Measurements from ENCODE around the gene KRTAP5-5.
"Not testable (repeated sequence)": the region's sequence is repeated elsewhere in the genome, so short reads cannot be mapped to it uniquely, and the experiment has no call there.

Gene KRTAP5-5

DNA sequence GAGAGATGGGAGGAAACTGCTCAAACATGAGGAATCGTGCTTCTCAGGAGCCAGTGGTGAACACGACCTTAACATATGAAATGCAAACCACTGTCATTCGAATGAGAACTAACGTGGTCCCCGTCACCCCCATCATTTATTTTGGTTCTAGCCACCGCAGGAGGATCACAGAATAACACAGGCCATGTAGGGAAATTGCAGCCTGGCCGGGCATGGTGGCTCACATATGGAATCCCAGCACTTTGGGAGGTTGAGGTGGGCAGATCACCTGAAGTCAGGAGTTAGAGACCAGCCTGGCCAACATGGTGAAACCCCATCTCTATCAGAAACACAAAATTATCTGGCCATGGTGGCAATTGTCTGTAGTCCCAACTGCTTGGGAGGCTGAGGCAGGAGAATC, 27.1 kb downstream of the KRTAP5-5 start:
- DNase-seq (ENCODE audit: low read depth), result no peak

- no peak for DNase-seq (ENCODE audit: low read depth)
Measured at GRCh38 chr11:1659506-1659905, 29.9 kb downstream of the KRTAP5-5 start.

DNA sequence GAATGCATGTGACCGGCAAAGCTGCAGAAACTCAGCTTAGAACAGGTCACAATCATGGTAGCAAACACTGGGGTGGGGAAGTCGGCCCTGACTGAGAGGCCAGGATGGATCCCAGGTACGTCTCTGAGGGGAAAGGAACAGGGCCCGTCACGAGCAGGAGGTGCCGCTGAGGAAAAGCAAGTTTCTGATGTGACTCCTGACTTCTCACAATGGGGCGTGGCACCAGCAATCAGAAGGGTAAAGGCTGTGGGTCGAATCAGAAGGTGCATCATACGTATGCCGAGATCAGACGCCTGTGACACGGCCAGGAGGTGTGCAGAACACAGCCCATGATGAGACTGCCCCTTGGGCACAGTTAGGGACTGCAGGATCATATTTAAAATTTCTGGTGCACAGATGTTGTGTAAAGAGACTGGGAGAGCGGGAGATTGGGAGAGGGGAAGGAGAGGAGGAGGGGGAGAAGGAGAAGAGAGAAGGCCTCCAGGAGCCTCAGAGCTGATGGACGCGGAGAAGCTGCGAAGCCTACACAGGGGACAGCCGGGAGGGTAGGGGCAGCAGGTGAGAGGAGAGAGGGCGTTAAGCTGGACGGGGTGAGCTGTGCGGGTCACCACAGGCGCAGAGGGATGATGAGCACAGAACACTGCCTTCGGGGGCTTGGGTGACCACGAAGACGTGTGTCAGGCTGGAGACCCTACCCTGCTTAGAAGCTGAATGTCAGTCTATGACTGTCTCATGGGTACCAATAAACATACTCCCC, 30.7 kb downstream of the KRTAP5-5 start:
- DNase-seq (ENCODE audit: low read depth), result no peak

DNA sequence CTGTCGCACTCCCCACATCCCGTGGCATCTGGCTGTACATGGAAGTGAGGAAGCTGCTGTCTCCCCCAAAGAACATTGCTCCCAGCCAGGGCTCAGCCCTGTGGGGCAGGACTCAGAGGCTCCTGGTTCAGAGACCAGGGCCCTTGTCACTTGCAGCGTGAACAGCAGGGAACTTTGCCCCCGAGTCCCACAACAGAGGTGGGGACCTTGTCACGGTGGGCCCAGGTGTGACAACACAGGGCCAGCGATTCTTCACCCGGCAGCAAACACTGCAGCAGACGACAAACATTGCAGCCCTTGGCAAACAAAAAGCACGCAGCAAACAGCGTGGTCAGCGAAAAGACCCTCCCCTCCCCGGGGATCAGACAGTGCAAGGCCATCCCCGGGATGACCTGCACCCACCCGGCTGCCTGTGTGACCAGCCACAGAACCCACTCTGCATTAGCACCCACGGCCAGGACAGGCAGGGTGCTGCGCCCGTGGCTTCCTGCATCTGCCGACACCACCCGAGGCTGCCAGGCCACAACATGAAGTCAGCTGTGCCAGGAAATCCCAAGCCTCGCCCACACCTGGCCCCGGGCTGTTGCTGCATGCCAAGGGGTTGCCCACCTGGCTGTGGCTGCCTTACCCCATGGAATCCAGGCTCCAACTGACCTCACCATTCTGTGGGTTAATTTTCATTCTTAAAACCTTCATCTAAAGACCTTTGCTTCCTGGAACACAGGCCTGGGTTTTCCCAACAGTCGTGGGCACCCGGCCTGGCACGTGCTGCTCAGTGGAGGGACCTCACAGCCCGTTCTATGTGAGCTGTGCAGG, 32.1 kb downstream of the KRTAP5-5 start:
- DNase-seq (ENCODE audit: low read depth), result not testable (repeated sequence)

- DNase-seq (ENCODE audit: low read depth), result not testable (repeated sequence)
Measured at GRCh38 chr11:1662699-1663283, 33.2 kb downstream of the KRTAP5-5 start.

DNA sequence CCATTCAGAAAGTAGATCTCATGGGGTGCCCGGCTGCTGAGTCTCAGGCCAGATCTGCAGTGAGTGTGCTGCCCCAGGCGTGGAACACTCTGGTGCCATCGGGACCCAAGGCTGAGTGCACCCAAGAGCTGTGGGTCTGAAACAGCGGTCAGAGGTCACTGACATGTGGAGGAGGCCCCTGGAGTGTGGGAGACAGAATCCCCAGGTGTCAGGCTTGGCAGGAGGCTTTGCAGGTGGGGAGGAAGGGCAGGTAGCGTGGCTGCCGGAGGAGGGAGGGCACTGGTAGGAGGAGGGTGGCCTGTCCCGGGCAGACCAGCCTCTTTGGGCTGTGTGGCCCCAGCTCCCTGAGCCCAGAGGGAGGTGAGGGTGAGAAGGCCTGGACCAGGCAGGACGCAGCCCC, 35.7 kb downstream of the KRTAP5-5 start:
- no peak for DNase-seq (ENCODE audit: low read depth)

- no peak for DNase-seq (ENCODE audit: low read depth)
Measured at GRCh38 chr11:1667121-1667850, 37.7 kb downstream of the KRTAP5-5 start.

DNA sequence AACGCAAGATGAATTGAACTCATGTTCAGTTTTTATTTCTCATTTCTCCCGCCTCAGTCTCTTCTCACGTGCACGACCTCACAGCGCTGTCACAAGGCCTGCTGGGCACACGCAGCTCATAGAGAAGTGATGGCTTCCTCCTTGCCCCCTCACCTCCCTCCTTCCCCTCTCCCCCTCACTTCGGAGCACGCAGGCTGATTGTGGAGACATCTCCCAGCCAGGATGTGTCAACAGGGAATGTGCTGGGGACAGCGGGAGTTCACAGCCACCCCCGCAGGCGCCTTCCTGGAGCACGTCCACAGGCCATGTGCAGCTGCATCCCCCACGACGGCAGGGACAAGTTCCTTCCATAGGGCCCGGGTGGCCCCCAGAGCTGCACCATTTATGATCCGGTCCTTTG, 38.3 kb downstream of the KRTAP5-5 start:
- no peak for DNase-seq (ENCODE audit: low read depth)

DNA sequence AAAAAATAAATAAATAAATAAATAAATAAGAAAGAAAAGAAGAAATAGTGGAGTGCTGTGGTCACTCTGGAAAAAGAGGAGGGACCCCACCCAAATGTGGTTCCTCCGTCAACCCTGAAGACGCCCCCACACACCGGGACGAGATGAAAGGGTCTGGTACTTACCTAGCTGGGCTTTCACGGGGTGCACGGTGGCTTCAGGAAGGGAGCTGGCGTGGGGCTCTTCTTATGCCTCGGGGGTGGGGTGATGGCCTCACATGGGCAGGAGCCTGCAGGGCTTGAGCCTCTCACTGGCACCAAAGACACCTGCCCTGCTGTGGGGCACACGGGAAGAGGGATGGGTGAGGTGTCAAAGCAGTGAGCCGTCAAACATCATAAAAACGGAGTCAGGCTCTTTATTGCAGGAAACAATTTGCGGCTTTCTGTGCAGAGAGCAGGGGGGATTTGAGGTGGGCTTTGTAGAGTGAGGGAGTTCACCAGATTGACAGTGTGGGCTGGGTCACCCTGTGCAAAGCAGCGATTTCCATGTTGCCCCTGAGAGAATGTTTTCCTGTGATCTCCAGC, 39.4 kb downstream of the KRTAP5-5 start:
- DNase-seq (ENCODE audit: low read depth), result no peak

- DNase-seq (ENCODE audit: low read depth), result no peak
Measured at GRCh38 chr11:1669546-1670218, 40.1 kb downstream of the KRTAP5-5 start.

- not testable (repeated sequence) for DNase-seq (ENCODE audit: low read depth)
Measured at GRCh38 chr11:1670457-1670856, 40.9 kb downstream of the KRTAP5-5 start.

GRCh38 chr11:1670905-1671371, 41.4 kb downstream of the KRTAP5-5 start:
- no peak for DNase-seq (ENCODE audit: low read depth)

- no peak for DNase-seq (ENCODE audit: low read depth)
Measured at GRCh38 chr11:1671658-1672057, 42.1 kb downstream of the KRTAP5-5 start.

- no peak for DNase-seq (ENCODE audit: low read depth)
Measured at GRCh38 chr11:1672613-1673350, 43.2 kb downstream of the KRTAP5-5 start.

GRCh38 chr11:1673446-1674172, 44.0 kb downstream of the KRTAP5-5 start:
- DNase-seq (ENCODE audit: low read depth), result no peak

DNA sequence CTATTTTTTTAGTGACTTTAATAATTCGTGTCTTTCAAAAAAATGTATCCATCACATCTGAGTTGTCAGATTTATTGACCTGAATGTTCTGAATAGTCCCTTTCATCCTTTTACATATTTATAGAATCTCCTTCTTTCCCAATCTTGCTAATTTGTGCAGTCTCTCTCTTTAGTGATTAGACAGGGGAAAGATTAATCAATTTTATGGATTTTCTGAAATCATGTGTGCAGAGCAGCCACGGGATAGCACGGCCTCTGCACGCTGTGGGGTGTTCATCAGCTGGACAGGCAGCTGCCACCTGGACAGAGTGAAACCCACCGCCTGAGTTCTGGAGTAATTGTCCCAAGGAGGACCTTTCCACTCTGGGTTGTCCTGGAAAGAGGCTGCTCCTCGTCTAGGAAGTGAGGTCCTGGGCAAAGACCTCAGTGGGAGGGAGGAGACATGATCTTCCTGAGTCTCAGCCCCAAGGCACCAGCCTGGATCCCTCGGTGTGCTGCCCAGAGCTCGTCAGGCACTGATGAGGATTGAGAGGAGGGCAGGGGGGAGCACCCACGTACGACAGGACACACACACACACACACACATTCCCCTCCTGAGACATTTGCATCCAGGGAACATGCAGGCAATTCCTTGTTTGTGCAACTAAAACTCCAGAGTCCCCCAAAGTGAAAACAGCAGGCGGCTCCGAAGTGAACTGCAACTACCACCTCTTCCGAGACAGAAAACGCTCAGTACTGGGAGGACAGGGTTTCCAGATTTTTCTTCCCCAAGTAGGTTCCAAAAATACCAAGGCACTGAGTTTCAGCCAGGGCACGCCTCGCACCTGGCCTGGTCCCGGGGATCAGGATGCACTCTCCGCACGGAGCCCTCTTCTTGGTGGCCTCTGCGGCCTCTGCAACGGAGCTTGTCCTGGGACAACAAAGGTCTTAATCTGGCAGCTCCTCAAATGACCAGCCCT, 44.9 kb downstream of the KRTAP5-5 start:
- no peak for DNase-seq (ENCODE audit: low read depth)

DNA sequence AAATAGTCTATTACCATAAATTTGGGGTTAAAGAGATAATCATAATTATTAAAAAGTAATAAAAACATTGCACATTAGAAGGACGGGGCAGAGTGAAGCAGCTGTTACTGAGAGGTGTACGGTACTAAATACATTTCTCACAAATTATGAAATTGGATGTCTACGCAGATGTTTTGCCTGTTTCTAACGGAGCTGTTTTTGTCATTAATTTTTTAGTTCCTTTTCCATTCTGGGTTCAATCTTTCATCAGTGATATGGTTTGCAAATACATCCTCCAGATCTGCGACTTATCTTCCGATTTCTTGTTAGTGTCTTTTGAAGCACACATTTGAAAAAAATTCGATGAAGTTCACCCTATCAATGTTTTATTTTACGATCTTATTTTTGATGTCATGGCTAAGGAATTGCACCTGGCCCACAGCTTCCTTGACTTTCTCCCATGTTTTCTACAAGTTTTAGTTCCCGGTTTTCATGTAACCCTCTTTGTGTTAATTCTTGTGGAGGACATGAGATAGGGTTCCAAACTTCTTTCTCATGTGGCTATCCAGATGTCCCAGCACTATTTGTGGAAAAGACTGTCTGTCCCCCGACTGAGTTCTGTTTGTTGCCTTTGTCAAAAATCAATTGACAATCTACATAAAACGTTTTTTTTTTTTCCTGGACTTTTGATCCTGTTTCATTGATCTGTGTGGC, 46.1 kb downstream of the KRTAP5-5 start:
- no peak for DNase-seq (ENCODE audit: low read depth)

- DNase-seq (ENCODE audit: low read depth), result no peak
Measured at GRCh38 chr11:1676229-1676740, 46.7 kb downstream of the KRTAP5-5 start.
